ENCODE results near the gene SEMA3B. TPM values are rescaled to one million over a fixed set of nuclear protein-coding genes. Genes with fewer than 3 reads are reported as not detected.
"Not testable (repeated sequence)": the region's sequence is repeated elsewhere in the genome, so short reads cannot be mapped to it uniquely, and the experiment has no call there.

Gene SEMA3B
- total RNA-seq, 1 donor from 2014 or later, result 2.3 TPM

- DNase-seq, result peak; percentile 58
Observed at GRCh38 chr3:50237754-50238548, 31.0 kb upstream of the SEMA3B start.

GRCh38 chr3:50238549-50239026 is 30.4 kb upstream of the SEMA3B start:
- peak; percentile 68 for DNase-seq

GRCh38 chr3:50239649-50240048 is 29.3 kb upstream of the SEMA3B start:
- DNase-seq, result no peak

- DNase-seq, result no peak
Observed at GRCh38 chr3:50241163-50241562, 27.8 kb upstream of the SEMA3B start.

- DNase-seq, result no peak
Observed at GRCh38 chr3:50241713-50242380, 27.1 kb upstream of the SEMA3B start.

GRCh38 chr3:50242381-50242770 is 26.6 kb upstream of the SEMA3B start:
- DNase-seq, result no peak

GRCh38 chr3:50242851-50243542 is 25.9 kb upstream of the SEMA3B start:
- no peak for DNase-seq

- no peak for DNase-seq
Observed at GRCh38 chr3:50243543-50243895, 25.4 kb upstream of the SEMA3B start.

- not testable (repeated sequence) for DNase-seq
Observed at GRCh38 chr3:50244813-50245212, 24.1 kb upstream of the SEMA3B start.

- no peak for DNase-seq
Observed at GRCh38 chr3:50245251-50245745, 23.6 kb upstream of the SEMA3B start.

GRCh38 chr3:50245831-50246516 is 23.0 kb upstream of the SEMA3B start:
- peak; percentile 70 for DNase-seq

- no peak for DNase-seq
Observed at GRCh38 chr3:50246517-50246954, 22.4 kb upstream of the SEMA3B start.

GRCh38 chr3:50248387-50248786 is 20.6 kb upstream of the SEMA3B start:
- DNase-seq, result no peak

- no peak for DNase-seq
Observed at GRCh38 chr3:50249457-50249856, 19.5 kb upstream of the SEMA3B start.

- DNase-seq, result no peak
Observed at GRCh38 chr3:50250514-50250913, 18.4 kb upstream of the SEMA3B start.

GRCh38 chr3:50251220-50251619 is 17.7 kb upstream of the SEMA3B start:
- DNase-seq, result no peak

- no peak for DNase-seq
Observed at GRCh38 chr3:50254577-50255250, 14.2 kb upstream of the SEMA3B start.

- no peak for DNase-seq
Observed at GRCh38 chr3:50255251-50255615, 13.7 kb upstream of the SEMA3B start.

- DNase-seq, result no peak
Observed at GRCh38 chr3:50256978-50257890, 11.7 kb upstream of the SEMA3B start.

- DNase-seq, result no peak
Observed at GRCh38 chr3:50258029-50258680, 10.8 kb upstream of the SEMA3B start.

Data from occipital lobe (tissue), 2 donors.